GM12801 (cell line): ENCODE measurements around the gene HEPACAM.

Experiments
- CTCF ChIP-seq: IDR thresholded peaks from one replicate; pipeline ENCODE4 v1.5.1; 2011; ENCODE audit warnings: control low read depth; ENCODE audit not compliant: insufficient read length; ENCODE audit errors: extremely low read depth

The HEPACAM gene

GRCh38 chr11:124876818-124877630 is 58.8 kb downstream of the HEPACAM start:
- no peak for TF ChIP-seq CTCF

- no peak for TF ChIP-seq CTCF
Measured at GRCh38 chr11:124875943-124876817, 59.7 kb downstream of the HEPACAM start.

DNA sequence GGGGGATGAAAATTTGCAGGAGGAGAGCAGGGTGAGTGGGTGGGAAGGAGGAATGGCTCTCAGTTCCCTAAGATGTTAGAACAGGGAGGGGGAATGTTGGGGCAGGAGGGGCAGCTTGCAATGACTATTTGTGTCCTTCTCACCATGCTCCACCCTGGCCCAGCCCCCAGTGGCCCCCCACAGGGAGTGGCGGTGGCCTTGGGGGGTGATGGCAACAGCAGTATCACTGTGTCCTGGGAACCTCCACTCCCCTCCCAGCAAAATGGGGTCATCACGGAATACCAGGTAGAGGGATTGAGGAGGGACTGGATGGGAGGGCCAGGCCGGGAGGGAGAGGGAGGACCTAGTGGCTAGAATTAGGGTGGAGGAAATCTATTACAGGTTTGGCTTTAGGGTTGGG is 60.4 kb downstream of the HEPACAM start:
- TF ChIP-seq CTCF: no peak

DNA sequence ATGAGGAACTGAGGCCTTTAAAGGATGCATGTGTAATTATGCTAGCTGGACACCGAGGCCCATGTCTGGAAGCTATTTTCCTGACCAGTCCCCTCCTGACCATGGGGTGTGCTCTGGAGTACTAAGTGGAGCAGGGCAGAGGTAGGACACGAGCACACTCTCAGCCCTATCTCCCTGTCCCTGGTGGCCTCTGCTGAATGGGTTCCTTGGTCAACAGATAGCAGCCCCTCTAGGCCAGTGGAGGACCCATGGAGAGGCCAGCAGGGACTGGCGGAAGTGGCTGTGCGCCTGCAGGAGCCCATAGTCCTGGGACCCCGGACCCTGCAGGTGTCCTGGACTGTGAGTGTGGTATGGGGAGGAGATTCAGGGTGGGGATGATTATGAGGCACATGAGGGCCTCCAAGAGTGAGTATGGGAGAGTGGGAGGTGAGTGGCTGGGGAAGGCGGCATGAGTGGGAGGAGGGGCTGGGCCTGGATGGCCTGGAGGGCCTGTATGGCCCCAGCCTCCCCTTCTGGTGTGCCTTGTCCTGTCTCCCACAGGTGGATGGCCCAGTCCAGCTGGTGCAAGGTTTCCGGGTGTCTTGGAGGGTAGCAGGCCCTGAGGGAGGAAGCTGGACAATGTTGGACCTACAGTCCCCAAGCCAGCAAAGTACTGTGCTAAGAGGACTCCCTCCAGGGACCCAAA is 61.1 kb downstream of the HEPACAM start:
- TF ChIP-seq CTCF: no peak

- TF ChIP-seq CTCF: no peak
Measured at GRCh38 chr11:124873951-124874350, 61.9 kb downstream of the HEPACAM start.

GRCh38 chr11:124872741-124873140 is 63.1 kb downstream of the HEPACAM start:
- TF ChIP-seq CTCF: no peak

- no peak for TF ChIP-seq CTCF
Measured at GRCh38 chr11:124872280-124872679, 63.6 kb downstream of the HEPACAM start.
